ENCODE measurements around the gene ACVR1B.
A peak's percentile ranks its signal among the peaks of the same experiment; 100 is the strongest.

The ACVR1B gene

GRCh38 chr12:52006726-52007157, 55.2 kb downstream of the ACVR1B start, which contains the start of gene TAMALIN:
Gene TAMALIN (plus strand): TSS chr12:52006946. CDS start chr12:52007020, 74 bp downstream.
- peak; percentile 89 for DNase-seq

GRCh38 chr12:52007158-52007921, 55.8 kb downstream of the ACVR1B start:
- peak; percentile 71 for DNase-seq

GRCh38 chr12:52007982-52008510, 56.5 kb downstream of the ACVR1B start:
- DNase-seq: no peak

- DNase-seq: no peak
These were observed 57.7 kb downstream of the ACVR1B start for GRCh38 chr12:52009081-52009751.

GRCh38 chr12:52010152-52010622, 58.7 kb downstream of the ACVR1B start:
- DNase-seq: no peak

GRCh38 chr12:52010692-52011601, 59.4 kb downstream of the ACVR1B start:
- no peak for DNase-seq

- DNase-seq: no peak
These were observed 60.2 kb downstream of the ACVR1B start for GRCh38 chr12:52011602-52012214.

GRCh38 chr12:52013626-52014310, 62.3 kb downstream of the ACVR1B start:
- DNase-seq: no peak

GRCh38 chr12:52014567-52015530, 63.4 kb downstream of the ACVR1B start:
- DNase-seq: no peak

GRCh38 chr12:52015532-52016041, 64.1 kb downstream of the ACVR1B start:
- no peak for DNase-seq

GRCh38 chr12:52018433-52019112, 67.1 kb downstream of the ACVR1B start:
- DNase-seq: no peak

GRCh38 chr12:52019113-52019770, 67.7 kb downstream of the ACVR1B start:
- no peak for DNase-seq

- peak; percentile 70 for DNase-seq
These were observed 69.2 kb downstream of the ACVR1B start for GRCh38 chr12:52020539-52021336.

GRCh38 chr12:52022841-52023181, 71.3 kb downstream of the ACVR1B start:
- DNase-seq: no peak

GRCh38 chr12:52023182-52023975, 71.9 kb downstream of the ACVR1B start:
- DNase-seq: peak; percentile 94

- no peak for DNase-seq
These were observed 72.6 kb downstream of the ACVR1B start for GRCh38 chr12:52023976-52024688.

- DNase-seq: peak; percentile 43
These were observed 73.3 kb downstream of the ACVR1B start for GRCh38 chr12:52024845-52025230.

Data from activated T-cell treated with anti-CD3 and anti-CD28 coated beads, Interleukin-2, amount 50 U/mL, for 1 hour (primary cell).